Stomach (tissue), 9 donors: ENCODE results near the gene GNAI3. TPM values are rescaled to one million over a fixed set of nuclear protein-coding genes. Genes with fewer than 3 reads are reported as not detected.

Experiments used
- DNase-seq, 2 donors: peaks; one replicate each; pipeline versions ENCODE4 v3.0.0 to v3.0.0-alpha.2; 2013 to 2019
- H3K27ac ChIP-seq, 5 donors: fragments of 200-600 bp in 4 of 5; sonication (generic) in 4 of 5; one replicate each; pipeline ENCODE4 v1.5.1; 2013 to 2019; ENCODE audit warnings: mild to moderate bottlenecking in 1 of 5, moderate library complexity in 1 of 5
- H3K27me3 ChIP-seq, 3 donors: fragments of 200-600 bp; sonication (generic); one replicate each; pipeline ENCODE4 v1.5.1; 2017 to 2019; ENCODE audit warnings: mixed run types in 1 of 3
- H3K36me3 ChIP-seq, 4 donors: fragments of 200-600 bp; sonication (generic); 1 replicate in 3 of 4; 2 replicates in 1 of 4; pipeline ENCODE4 v1.5.1; 2016 to 2019
- H3K4me1 ChIP-seq, 4 donors: fragments of 200-600 bp; sonication (generic); one replicate each; pipeline ENCODE4 v1.5.1; 2016 to 2019
- H3K4me3 ChIP-seq, 4 donors: fragments of 200-600 bp; sonication (generic) in 3 of 4; one replicate each; pipeline ENCODE4 v1.5.1; 2016 to 2019; ENCODE audit warnings: mild to moderate bottlenecking in 1 of 4
- H3K9me3 ChIP-seq, 4 donors: fragments of 200-600 bp; sonication (generic); one replicate each; pipeline ENCODE4 v1.5.1; 2016 to 2019
- EP300 ChIP-seq: sonication (generic); formaldehyde crosslinking; IDR thresholded peaks from one replicate; pipeline ENCODE4 v1.6.1; 2017; ENCODE audit warnings: antibody characterized with exemption
- POLR2A ChIP-seq, 4 donors: fragments of 450-650 bp; IDR thresholded peaks; one replicate each; pipeline ENCODE4 v1.6.1; 2016; ENCODE audit warnings: antibody characterized with exemption in 4 of 4, control low read depth in 2 of 4, mild to moderate bottlenecking in 1 of 4, moderate library complexity in 1 of 4
- POLR2AphosphoS5 ChIP-seq, 3 donors: sonication (generic); formaldehyde crosslinking; IDR thresholded peaks; one replicate each; pipeline ENCODE4 v1.6.1; 2016; ENCODE audit warnings: antibody characterized with exemption in 3 of 3
- WGBS, 5 donors: extraction: QIAGEN DNeasy Blood & Tissue Kit in 3 of 5; methylation state at CpG; one replicate each; pipeline versions ENCODE4 v1.1.5 to v1.1.7; 2013 to 2018; 5-methylcytosine and 5-hydroxymethylcytosine counted together
- intact Hi-C: fragments of 100-400 bp; cut with DNase I; formaldehyde crosslinking; loops from one replicate; pipeline ENCODE4 v1.15.1; 2023; ENCODE audit warnings: low total_unique reads
- polyA plus RNA-seq, 3 donors: library from polyadenylated mRNA; stranded (reverse); fragments of 200-250 nt; gene quantifications; one replicate each; pipeline ENCODE4 v1.2.3, GENCODE V29; 2013
- total RNA-seq, 5 donors: library from RNA; depleted of rRNA; stranded (reverse); fragments of >200 nt; gene quantifications; one replicate each; pipeline versions ENCODE4 v1.1.0 to v1.2.3, GENCODE V29; 2014 to 2016
- TF ChIP-seq, protein P1 (sequence below), 7 experiments: fragments of 450-650 bp in 4 of 7; fragments of 200-600 bp in 3 of 7; sonication (generic) in 3 of 7; IDR thresholded peaks; one replicate each; pipeline ENCODE4 v1.5.1; 2016 to 2019; ENCODE audit warnings: antibody characterized with exemption in 7 of 7, control low read depth in 2 of 7, mild to moderate bottlenecking in 1 of 7
- donor health status: healthy with polysubstance abuse.
- donor health status: Bipolar disorder and iron deficiency.
- donor health status: healthy.

The GNAI3 gene
- total and polyA plus RNA-seq, 8 donors, result 0.58 to 12.7 (median 3.1) TPM

DNA sequence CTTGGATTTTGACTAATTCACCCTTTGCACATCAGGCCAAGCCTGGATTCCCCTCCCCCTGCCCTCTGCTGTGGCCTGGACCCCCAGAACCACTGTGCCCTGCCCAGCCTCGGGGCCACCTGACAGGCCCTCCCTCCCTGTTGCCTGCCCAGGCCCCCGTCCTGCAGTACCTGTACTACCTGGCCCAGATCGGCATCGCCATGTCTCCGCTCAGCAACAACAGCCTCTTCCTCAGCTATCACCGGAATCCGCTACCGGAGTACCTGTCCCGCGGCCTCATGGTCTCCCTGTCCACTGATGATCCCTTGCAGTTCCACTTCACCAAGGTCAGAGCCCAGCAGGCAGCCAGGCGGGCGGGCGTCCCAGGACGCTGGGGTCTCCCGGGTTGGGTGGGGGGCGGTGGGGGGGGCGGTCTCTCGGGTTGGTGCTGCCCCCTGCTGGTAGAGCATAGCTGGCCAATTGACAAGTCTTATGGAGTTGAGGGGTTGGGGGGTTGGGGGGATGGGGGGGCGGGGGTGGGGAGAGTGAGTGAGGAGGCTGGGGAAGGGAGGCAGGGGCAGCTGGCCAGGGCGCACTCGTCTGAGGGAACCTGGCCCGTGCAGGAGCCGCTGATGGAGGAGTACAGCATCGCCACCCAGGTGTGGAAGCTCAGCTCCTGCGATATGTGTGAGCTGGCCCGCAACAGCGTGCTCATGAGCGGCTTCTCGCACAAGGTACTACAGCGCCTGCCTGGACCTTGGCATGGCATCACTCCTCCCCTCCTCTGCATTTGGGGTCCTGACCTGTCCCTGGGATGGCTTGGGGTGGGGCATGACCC is 81.9 kb downstream of the GNAI3 start:
- peaks cover 55 to 71% (median 61%) of the 10 kb centered on the region in 4 donors for H3K36me3 ChIP-seq

DNA sequence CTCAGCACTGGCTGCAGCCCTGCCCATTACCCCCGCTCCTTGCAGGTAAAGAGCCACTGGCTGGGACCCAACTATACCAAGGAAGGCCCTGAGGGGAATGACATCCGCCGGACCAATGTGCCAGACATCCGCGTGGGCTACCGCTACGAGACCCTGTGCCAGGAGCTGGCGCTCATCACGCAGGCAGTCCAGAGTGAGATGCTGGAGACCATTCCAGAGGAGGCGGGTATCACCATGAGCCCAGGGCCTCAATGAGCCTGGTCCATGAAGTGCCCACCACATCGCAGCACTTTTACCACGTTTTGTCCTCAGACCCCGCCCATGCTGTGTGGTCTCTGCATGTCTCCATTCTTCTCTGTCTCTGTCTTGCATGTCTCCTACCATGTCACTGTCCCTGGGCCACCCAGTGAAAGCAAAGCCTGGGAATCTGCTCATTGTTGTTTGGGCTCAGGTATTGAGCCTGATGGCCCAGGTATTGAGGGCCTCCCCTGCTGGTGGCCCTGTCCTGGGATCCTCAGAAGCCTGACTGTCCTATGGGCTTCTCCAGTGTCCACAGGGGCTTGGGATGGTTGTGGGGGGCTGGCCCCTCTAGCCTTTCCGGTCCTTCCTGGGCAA is 82.6 kb downstream of the GNAI3 start:
- peaks cover 51 to 64% (median 57%) of the 10 kb centered on the region in 4 donors for H3K36me3 ChIP-seq
- TF ChIP-seq, protein P1, sequence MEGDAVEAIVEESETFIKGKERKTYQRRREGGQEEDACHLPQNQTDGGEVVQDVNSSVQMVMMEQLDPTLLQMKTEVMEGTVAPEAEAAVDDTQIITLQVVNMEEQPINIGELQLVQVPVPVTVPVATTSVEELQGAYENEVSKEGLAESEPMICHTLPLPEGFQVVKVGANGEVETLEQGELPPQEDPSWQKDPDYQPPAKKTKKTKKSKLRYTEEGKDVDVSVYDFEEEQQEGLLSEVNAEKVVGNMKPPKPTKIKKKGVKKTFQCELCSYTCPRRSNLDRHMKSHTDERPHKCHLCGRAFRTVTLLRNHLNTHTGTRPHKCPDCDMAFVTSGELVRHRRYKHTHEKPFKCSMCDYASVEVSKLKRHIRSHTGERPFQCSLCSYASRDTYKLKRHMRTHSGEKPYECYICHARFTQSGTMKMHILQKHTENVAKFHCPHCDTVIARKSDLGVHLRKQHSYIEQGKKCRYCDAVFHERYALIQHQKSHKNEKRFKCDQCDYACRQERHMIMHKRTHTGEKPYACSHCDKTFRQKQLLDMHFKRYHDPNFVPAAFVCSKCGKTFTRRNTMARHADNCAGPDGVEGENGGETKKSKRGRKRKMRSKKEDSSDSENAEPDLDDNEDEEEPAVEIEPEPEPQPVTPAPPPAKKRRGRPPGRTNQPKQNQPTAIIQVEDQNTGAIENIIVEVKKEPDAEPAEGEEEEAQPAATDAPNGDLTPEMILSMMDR (IDR thresholded peaks at IDR 0.05), result no peak
- TF ChIP-seq EP300, result no peak
- no peak for TF ChIP-seq POLR2AphosphoS5 (IDR thresholded peaks at IDR 0.05)
- no peak for TF ChIP-seq POLR2A (IDR thresholded peaks at IDR 0.05)
- H3K27me3 ChIP-seq, result no peaks in the 10 kb centered on the region
- intact Hi-C loops, result loop anchor here (5.0 kb wide), 1 partner anchor 89 kb away; no protein-coding TSS in a partner anchor
- WGBS, 5 donors, result 90 to 95% (median 95%) methylated on average over 8 to 14 of the region's 14 CpGs
- peak overlapping the region in 4 of 5 donors; percentile 37 to 78 (median 52) for H3K27ac ChIP-seq
- H3K9me3 ChIP-seq, result no peaks in the 10 kb centered on the region
- H3K4me1 ChIP-seq, result peaks cover 2 to 45% (median 25%) of the 10 kb centered on the region in 4 donors
- no peak for DNase-seq
- no peak overlapping the region for H3K4me3 ChIP-seq

More for the DNA sequence above, 81.9 kb downstream of the GNAI3 start:
- Histone ChIP-seq H3K27ac (peak overlapping the region in 1 of 5 donors; percentile 78), H3K27me3 (no peaks in the 10 kb centered on the region), H3K4me3 (no peak overlapping the region), H3K4me1 (peaks cover 0 to 43% (median 22%) of the 10 kb centered on the region in 4 donors), H3K9me3 (no peaks in the 10 kb centered on the region)
- DNase-seq, result no peak
- 76 to 86% (median 78%) methylated on average over 24 to 30 of the region's 30 CpGs for WGBS, 5 donors
- no peak for TF ChIP-seq POLR2A (IDR thresholded peaks at IDR 0.05)
- TF ChIP-seq EP300, result no peak
- no peak for TF ChIP-seq POLR2AphosphoS5 (IDR thresholded peaks at IDR 0.05)
- TF ChIP-seq, protein P1 (IDR thresholded peaks at IDR 0.05), result peak in 3 of 7 experiments; percentile 9 to 52 (median 30)
- intact Hi-C loops, result loop anchor here (5.0 kb wide), 1 partner anchor 88 kb away; no protein-coding TSS in a partner anchor

GRCh38 chr1:109631513-109632505 is 83.4 kb downstream of the GNAI3 start:
- H3K27ac ChIP-seq, result peak overlapping the region in 4 of 5 donors; percentile 37 to 78 (median 52)
- no peaks in the 10 kb centered on the region for H3K27me3 ChIP-seq
- H3K9me3 ChIP-seq, result no peaks in the 10 kb centered on the region
- TF ChIP-seq, protein P1 (IDR thresholded peaks at IDR 0.05), result no peak
- TF ChIP-seq POLR2A (IDR thresholded peaks at IDR 0.05) (no peak), EP300 (no peak), POLR2AphosphoS5 (IDR thresholded peaks at IDR 0.05) (no peak)
- DNase-seq, result no peak
- H3K4me3 ChIP-seq, result no peak overlapping the region
- peaks cover 9 to 52% (median 32%) of the 10 kb centered on the region in 4 donors for H3K4me1 ChIP-seq
- 81 to 86% (median 83%) methylated on average over 13 to 16 of the region's 16 CpGs for WGBS, 5 donors
- intact Hi-C loops, result loop anchor here (5.0 kb wide), 1 partner anchor 90 kb away; no protein-coding TSS in a partner anchor
- H3K36me3 ChIP-seq, result peaks cover 43 to 56% (median 49%) of the 10 kb centered on the region in 4 donors
